MCF 10A (cell line): ENCODE measurements around the gene TM7SF2. TPM values are rescaled to one million over a fixed set of nuclear protein-coding genes. Genes with fewer than 3 reads are reported as not detected.

ENCODE experiments used
- BruUV-seq: library from RNA; stranded (reverse); fragments of 400-500 nt; replicated peaks from 2 replicates; lab custom pipeline; 2021; lab: Mats Ljungman, UMichigan
- CTCF ChIA-PET: fragments of 300-600 bp; sonication (Branson Sonifier 250); formaldehyde crosslinking; extraction: SDS; loops from one replicate; lab custom pipeline; 2021; ENCODE audit warnings: antibody characterized with exemption, inconsistent platforms; lab: Yijun Ruan, JAX
- POLR2A ChIA-PET: fragments of 300-600, 350-650 bp; sonication (Branson Sonifier 250); formaldehyde crosslinking; extraction: SDS; loops from one replicate; lab custom pipeline; 2020; ENCODE audit warnings: antibody characterized with exemption, inconsistent platforms; lab: Yijun Ruan, JAX
- DNase-seq: peaks from one replicate; pipeline ENCODE4 v3.0.0-alpha.2; 2018; ENCODE audit not compliant: unreplicated experiment
- H3K27ac Mint-ChIP-seq: one replicate; pipeline ENCODE4 v1.8.0; 2022; ENCODE audit warnings: mild to moderate bottlenecking, low read depth, mixed read lengths; ENCODE audit not compliant: unreplicated experiment
- H3K27me3 Mint-ChIP-seq: one replicate; pipeline ENCODE4 v1.8.0; 2022; ENCODE audit warnings: mixed read lengths; ENCODE audit not compliant: insufficient read depth, unreplicated experiment
- H3K36me3 Mint-ChIP-seq: one replicate; pipeline ENCODE4 v1.8.0; 2022; ENCODE audit warnings: mild to moderate bottlenecking, moderate library complexity, mixed read lengths; ENCODE audit not compliant: insufficient read depth, unreplicated experiment
- H3K4me1 Mint-ChIP-seq: one replicate; pipeline ENCODE4 v1.8.0; 2022; ENCODE audit warnings: mixed read lengths; ENCODE audit not compliant: insufficient read depth, unreplicated experiment
- H3K4me3 Mint-ChIP-seq: one replicate; pipeline ENCODE4 v1.8.0; 2022; ENCODE audit warnings: mild to moderate bottlenecking, moderate library complexity, mixed read lengths; ENCODE audit not compliant: unreplicated experiment
- H3K9me3 Mint-ChIP-seq: one replicate; pipeline ENCODE4 v1.8.0; 2022; ENCODE audit warnings: mixed read lengths; ENCODE audit not compliant: unreplicated experiment
- intact Hi-C: fragments of 100-400 bp; cut with micrococcal nuclease; formaldehyde crosslinking; loops from 2 replicates; pipeline ENCODE4 v1.14.1; 2022
- microRNA-seq: library from miRNA; unstranded; fragments of <30 nt; microRNA quantifications from one replicate; pipeline ENCODE4 v1.2.0, GENCODE V29; 2022
- total RNA-seq: library from RNA; stranded (reverse); gene quantifications from 2 replicates; pipeline ENCODE4 v1.2.3, GENCODE V29; 2022
- TF ChIP-seq, protein P1 (sequence below): fragments of 200-600 bp; IDR thresholded peaks from one replicate; pipeline ENCODE4 v1.8.0; 2022; ENCODE audit warnings: antibody characterized with exemption, mild to moderate bottlenecking; ENCODE audit not compliant: unreplicated experiment

The TM7SF2 gene
- total RNA-seq, 1 experiment from 2014 or later: 14.0 TPM

- TF ChIP-seq, protein P1, sequence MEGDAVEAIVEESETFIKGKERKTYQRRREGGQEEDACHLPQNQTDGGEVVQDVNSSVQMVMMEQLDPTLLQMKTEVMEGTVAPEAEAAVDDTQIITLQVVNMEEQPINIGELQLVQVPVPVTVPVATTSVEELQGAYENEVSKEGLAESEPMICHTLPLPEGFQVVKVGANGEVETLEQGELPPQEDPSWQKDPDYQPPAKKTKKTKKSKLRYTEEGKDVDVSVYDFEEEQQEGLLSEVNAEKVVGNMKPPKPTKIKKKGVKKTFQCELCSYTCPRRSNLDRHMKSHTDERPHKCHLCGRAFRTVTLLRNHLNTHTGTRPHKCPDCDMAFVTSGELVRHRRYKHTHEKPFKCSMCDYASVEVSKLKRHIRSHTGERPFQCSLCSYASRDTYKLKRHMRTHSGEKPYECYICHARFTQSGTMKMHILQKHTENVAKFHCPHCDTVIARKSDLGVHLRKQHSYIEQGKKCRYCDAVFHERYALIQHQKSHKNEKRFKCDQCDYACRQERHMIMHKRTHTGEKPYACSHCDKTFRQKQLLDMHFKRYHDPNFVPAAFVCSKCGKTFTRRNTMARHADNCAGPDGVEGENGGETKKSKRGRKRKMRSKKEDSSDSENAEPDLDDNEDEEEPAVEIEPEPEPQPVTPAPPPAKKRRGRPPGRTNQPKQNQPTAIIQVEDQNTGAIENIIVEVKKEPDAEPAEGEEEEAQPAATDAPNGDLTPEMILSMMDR: no peak
- Mint-ChIP-seq H3K9me3 (no peaks in the 10 kb centered on the region), H3K36me3 (no peaks in the 10 kb centered on the region), H3K27ac (no peak overlapping the region), H3K27me3 (no peaks in the 10 kb centered on the region), H3K4me1 (no peaks in the 10 kb centered on the region), H3K4me3 (no peak overlapping the region)
- ChIA-PET CTCF (no interaction called here), POLR2A (interaction anchor here (0.9 to 1.3 kb wide), 2 partner anchors 12 to 16 kb away, joined by 3 read pairs; no protein-coding TSS in a partner anchor)
- intact Hi-C loops: no loop called here
- BruUV-seq: no TSS peak
- no peak for DNase-seq
Observed at GRCh38 chr11:65163684-65164083, 52.0 kb downstream of the TM7SF2 start.

Small RNAs within 50 kb of the gene (microRNA-seq; reads per million reads assigned to microRNA genes)
- gene MIR6751: not detected

Other genes with a start within 250 kb of the TM7SF2 start
- gene EHD1, start 233.3 kb upstream of the TM7SF2 start, total RNA-seq: 67.9 and 80.6 TPM in 2 replicates
- gene ATG2A, start 194.7 kb upstream of the TM7SF2 start, total RNA-seq: 28.7 and 29.9 TPM in 2 replicates
- 38.0 and 48.0 TPM in 2 replicates for gene PPP2R5B, start 187.2 kb upstream of the TM7SF2 start, total RNA-seq
- gene GPHA2, start 176.0 kb upstream of the TM7SF2 start, total RNA-seq: not detected in 2 replicates
- gene MAJIN, start 139.8 kb upstream of the TM7SF2 start, total RNA-seq: not detected in 2 replicates
- 1.3 and 1.6 TPM in 2 replicates for gene BATF2, start 114.9 kb upstream of the TM7SF2 start, total RNA-seq
- gene ARL2, start 97.7 kb upstream of the TM7SF2 start, total RNA-seq: 96.8 and 113 TPM in 2 replicates
- gene SNX15, start 84.4 kb upstream of the TM7SF2 start, total RNA-seq: 18.0 and 21.0 TPM in 2 replicates
- gene SAC3D1, start 70.7 kb upstream of the TM7SF2 start, total RNA-seq: 10.3 and 14.0 TPM in 2 replicates
- gene NAALADL1, start 53.3 kb upstream of the TM7SF2 start, total RNA-seq: not detected in 2 replicates
- gene CDCA5, start 27.8 kb upstream of the TM7SF2 start, total RNA-seq: 9.5 and 17.3 TPM in 2 replicates
- 50.8 and 52.3 TPM in 2 replicates for gene ZFPL1, start 27.6 kb upstream of the TM7SF2 start, total RNA-seq
- gene VPS51, start 15.7 kb upstream of the TM7SF2 start, total RNA-seq: 56.1 and 77.0 TPM in 2 replicates
- gene ZNHIT2, start 5.8 kb downstream of the TM7SF2 start, total RNA-seq: 22.0 and 23.6 TPM in 2 replicates
- gene FAU, start 10.3 kb downstream of the TM7SF2 start, total RNA-seq: 1,049 and 1,269 TPM in 2 replicates
- gene MRPL49, start 10.4 kb downstream of the TM7SF2 start, total RNA-seq: 76.9 and 79.0 TPM in 2 replicates
- gene SYVN1, start 22.6 kb downstream of the TM7SF2 start, total RNA-seq: 74.9 and 99.8 TPM in 2 replicates
- not detected in 2 replicates for gene SPDYC, start 58.4 kb downstream of the TM7SF2 start, total RNA-seq
- gene CAPN1, start 70.1 kb downstream of the TM7SF2 start, total RNA-seq: 111 and 117 TPM in 2 replicates
- gene POLA2, start 150.1 kb downstream of the TM7SF2 start, total RNA-seq: 8.8 and 10.3 TPM in 2 replicates
- gene CDC42EP2, start 203.0 kb downstream of the TM7SF2 start, total RNA-seq: 24.5 and 35.0 TPM in 2 replicates
- 83.9 and 86.6 TPM in 2 replicates for gene DPF2, start 222.0 kb downstream of the TM7SF2 start, total RNA-seq
- 0.14 TPM in 1 of 2 replicates, not detected in the other for gene TIGD3, start 242.9 kb downstream of the TM7SF2 start, total RNA-seq